ENCODE data around the gene CAST.
"Not testable (repeated sequence)": the region's sequence is repeated elsewhere in the genome, so short reads cannot be mapped to it uniquely, and the experiment has no call there.

CAST gene, protein sequence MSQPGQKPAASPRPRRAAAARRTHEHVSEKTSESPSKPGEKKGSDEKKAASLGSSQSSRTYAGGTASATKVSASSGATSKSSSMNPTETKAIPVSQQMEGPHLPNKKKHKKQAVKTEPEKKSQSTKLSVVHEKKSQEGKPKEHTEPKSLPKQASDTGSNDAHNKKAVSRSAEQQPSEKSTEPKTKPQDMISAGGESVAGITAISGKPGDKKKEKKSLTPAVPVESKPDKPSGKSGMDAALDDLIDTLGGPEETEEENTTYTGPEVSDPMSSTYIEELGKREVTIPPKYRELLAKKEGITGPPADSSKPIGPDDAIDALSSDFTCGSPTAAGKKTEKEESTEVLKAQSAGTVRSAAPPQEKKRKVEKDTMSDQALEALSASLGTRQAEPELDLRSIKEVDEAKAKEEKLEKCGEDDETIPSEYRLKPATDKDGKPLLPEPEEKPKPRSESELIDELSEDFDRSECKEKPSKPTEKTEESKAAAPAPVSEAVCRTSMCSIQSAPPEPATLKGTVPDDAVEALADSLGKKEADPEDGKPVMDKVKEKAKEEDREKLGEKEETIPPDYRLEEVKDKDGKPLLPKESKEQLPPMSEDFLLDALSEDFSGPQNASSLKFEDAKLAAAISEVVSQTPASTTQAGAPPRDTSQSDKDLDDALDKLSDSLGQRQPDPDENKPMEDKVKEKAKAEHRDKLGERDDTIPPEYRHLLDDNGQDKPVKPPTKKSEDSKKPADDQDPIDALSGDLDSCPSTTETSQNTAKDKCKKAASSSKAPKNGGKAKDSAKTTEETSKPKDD

DNA sequence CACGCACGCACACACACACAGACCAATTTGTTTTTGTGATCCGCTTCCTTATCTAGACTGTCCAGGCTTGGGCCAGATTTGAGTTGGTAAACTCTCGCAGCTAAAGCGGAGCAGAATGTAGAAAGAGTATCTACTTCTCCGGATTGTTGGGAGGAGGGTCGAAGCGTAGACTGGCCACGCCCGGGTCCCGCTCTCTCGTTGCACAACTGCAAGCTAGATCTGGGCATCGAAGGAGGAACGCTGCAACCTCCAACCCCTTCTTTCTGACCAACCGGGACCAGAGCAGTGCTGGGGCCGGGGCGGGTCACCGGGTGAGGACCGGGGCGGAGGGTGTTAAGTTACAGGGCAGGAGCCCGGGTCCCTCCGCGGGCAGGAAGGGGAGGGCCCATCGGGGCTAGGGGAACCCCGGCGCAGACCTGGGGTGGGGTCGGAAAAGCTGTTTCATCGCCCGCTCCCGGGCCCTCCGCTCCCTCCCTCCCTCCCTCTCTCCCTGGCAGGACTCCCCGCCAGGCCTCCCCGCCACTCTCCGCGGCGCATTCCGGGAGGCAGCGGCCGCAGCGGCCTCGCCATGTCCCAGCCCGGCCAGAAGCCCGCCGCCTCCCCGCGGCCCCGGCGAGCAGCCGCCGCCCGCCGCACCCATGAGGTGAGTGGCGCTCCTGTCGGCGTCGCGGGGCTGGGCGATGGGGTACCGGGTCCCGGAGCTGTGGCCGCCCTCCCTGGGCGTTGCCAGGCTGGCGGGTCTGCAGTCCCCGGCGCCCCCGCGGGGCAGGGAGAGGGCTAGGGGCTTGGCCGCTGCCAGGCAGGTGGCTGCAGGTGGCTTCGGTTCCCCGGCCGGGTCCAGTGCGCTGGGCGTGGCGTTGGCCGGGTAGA is at the start of gene CAST:
TSS of gene CAST (plus strand) at position 522 of the 870 bp plus-strand sequence. CDS start at position 569, 47 bp downstream.
- peak; percentile 85 for DNase-seq

DNA sequence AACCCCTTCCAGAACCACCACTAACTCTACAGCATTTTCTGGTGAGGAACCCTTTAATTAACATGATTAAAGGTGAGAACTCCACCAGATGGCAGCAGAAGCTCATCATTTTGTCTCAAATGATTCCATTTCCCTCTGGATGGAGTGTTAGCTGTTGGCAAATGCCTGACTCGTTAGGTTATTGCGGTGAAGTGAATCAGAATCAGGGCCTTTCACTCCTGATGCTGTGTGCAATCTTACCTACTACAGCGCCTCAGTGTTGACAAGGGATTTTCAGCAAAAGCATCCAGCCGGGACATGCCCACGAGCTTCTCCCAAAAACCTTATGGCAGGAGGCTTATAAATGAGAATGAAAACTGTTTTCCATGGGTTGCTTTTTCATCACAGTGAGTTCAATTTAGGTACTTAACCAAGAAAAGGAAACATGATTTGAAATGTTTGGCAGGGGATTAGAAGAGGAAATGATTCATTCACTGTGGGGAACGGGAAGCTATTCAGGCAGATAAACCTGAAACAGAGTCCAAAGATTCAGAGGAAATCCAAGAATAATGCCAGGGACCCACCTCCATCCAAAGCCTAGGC is 48.0 kb upstream of the CAST start:
- DNase-seq: peak; percentile 58

GRCh38 chr5:96615223-96615622 is 47.0 kb upstream of the CAST start:
- DNase-seq: no peak

DNA sequence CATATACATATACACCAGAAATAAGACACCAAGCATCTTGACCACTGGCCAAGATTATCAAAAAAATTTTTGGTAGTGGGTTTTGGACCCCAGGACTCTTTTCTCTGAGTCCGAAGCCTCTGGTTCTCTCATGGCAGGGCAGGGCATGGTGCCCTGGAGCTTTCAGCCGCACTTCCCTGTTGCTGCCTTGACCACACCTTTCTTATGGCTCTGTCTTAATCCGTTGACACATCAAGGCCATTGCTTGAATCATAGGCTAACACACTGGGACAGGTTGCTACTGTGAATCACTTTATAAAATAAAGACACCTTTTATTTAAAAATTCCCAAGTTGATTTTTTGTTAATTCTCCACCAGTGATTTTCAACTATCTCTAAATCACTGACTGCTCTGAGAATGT is 45.4 kb upstream of the CAST start:
- no peak for DNase-seq

GRCh38 chr5:96618311-96619016 is 43.7 kb upstream of the CAST start:
- not testable (repeated sequence) for DNase-seq

- no peak for DNase-seq
These were observed 42.2 kb upstream of the CAST start for GRCh38 chr5:96619946-96620345.

- DNase-seq: no peak
These were observed 37.6 kb upstream of the CAST start for GRCh38 chr5:96624596-96624995.

DNA sequence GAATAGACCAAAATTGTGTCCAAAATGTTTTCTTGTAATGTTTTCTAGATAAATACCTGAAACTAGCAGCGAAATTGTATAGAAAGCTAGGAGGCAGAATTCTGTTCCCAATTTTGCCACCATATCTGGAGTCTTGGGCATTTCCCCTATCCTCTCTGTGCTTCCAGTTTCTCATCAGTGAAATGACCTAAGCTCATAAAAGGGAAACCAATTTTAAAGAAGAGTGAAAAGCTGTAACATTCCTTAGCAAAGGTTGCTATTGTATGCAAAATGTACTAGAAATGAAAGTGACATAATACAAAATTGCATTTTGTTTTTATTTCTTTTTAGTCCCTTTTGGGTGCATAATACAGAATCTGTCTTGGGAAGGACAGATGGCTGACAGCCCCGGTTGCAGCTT is 36.8 kb upstream of the CAST start:
- DNase-seq: no peak

- DNase-seq: no peak
These were observed 35.2 kb upstream of the CAST start for GRCh38 chr5:96626956-96627355.

GRCh38 chr5:96627792-96628398 is 34.3 kb upstream of the CAST start:
- no peak for DNase-seq

DNA sequence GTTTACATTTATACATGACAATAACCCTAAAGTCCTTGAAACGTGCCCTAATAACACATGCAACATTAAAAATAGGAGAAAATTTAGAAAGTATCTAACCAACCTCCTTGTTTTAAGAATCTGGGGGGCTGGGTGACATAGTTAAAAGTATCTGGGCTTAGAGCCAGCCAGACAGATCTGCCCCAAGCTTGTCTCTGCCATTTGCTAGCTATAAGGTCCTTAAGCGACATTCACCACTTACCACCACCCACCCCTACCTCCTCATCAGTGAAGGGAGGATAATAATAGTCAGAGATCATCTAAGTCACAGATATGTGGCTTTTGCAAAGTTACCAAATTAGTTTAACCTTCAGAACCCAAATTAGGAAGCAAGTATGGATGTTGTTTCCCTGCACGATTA is 33.8 kb upstream of the CAST start:
- no peak for DNase-seq

DNA sequence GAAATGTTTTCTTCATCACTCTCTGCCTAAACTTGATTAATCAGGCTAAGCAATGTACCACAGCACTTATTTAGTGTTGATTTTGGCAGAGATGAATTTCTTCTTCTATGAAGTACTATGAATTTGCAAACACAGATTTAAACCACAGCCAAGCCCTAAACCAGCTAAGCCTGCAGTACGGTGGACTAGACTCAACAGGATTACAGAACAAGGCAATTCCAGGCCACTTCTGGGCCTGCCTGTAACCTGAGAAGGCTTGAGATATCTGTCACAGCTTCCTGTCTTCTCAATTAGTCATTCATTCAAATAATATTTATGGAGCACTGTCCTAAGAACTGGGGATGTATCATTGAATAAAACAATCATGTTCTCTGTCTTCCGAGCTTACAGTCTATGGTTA is 32.4 kb upstream of the CAST start:
- no peak for DNase-seq

DNA sequence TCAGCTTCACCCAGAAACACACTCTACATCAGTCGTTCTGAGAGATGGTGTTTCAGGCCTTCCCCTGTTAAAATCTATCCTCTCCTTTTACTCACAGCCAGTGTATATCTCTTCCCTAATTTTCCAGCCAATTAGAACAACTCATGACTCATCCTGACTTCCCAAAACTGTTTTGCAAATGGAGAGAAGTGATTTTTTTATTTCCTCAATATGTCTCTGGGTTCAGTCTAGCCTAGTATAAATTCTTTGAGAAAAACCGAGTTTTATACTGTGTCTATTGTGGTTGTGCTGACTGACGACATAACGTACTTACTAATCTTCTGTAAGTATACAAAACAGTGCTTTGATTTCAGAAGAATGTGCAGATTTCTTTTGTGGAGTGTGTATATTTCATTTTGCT is 28.4 kb upstream of the CAST start:
- DNase-seq: no peak

DNA sequence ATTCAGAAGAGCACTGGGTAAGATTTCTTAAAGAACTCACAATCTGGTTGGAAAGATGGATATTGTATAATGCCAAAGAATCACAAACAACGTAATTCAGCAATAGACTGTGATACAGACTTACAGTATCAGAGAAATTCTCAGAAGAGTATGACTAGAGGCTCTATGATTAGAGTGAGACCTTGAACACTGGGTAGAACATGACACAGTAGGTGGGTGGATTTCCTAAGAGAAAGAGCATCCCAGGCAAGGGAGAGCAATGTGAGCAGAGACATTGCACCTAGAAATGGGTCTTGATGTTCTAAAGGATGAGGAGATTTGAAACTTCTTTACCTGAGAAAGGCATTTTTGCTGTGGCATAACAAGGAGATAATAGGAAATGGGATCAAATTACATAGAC is 27.3 kb upstream of the CAST start:
- no peak for DNase-seq

DNA sequence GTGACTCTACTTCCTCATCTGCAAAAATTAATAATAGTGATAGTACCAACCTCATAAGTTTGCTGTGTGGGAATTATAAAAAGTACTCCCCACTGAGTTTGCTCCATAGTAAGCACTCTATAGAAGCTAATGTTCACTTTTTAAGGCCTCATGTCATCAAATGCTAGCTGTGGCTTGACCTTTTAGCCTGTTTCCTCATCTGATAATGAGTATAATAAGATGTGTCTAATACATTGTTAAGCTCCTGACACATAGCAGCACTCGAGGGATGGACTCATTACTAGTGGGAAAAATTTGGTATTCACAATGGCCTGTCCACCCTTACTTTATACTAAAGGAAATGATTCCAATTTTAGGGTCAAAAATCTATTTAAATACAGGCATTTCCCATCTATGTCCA is 26.1 kb upstream of the CAST start:
- no peak for DNase-seq

- no peak for DNase-seq
These were observed 25.6 kb upstream of the CAST start for GRCh38 chr5:96636594-96636993.

DNA sequence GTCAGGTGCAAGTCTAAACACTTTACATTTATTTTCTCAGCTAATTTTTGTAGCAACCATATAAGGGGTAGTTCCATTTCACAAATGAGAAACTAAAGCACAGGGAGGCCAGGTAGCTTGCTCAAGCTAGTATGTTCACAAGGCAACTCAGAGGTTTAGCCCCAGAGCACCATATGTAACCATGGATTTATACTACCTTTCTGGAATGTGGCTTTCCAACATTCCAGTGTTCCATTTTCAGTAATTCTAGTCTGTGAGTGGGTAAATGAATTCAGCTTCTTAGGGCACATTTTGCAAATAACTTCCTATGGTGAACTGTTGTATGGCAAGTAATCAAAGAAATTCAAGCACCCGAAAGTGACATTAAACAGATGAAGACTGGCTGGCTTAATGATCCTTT is 25.0 kb upstream of the CAST start:
- DNase-seq: no peak

DNA sequence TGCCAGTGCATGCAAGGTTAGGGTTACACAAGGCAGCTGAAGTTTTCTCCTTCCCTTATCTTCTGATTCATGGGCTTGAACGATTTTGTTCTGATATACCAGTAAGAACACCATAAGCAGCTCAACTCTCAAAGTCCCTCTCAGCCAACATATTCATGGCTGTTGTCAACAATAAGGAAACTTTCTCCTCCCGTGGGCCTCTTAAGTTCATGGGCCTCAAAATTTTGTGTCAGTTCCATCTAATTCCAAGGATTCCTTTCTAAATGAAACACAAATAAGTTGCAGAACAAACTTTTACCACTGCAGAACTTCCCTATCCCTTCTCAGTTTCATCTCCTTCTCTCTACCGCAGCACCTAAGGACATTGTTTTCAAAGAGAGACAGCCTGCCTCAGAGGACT is 23.6 kb upstream of the CAST start:
- DNase-seq: no peak

GRCh38 chr5:96640696-96641095 is 21.5 kb upstream of the CAST start:
- DNase-seq: no peak

- no peak for DNase-seq
These were observed 20.6 kb upstream of the CAST start for GRCh38 chr5:96641368-96642280.

- no peak for DNase-seq
These were observed 19.9 kb upstream of the CAST start for GRCh38 chr5:96642281-96642640.

All from activated CD4-positive, alpha-beta T cell treated with anti-CD3 and anti-CD28 coated beads, Interleukin-2, amount 50 U/mL, for 16 hours (primary cell).